GM12875 (cell line): ENCODE measurements around the gene KIF1B.

ENCODE experiments used
- H3K4me3 ChIP-seq: one replicate; pipeline ENCODE4 v1.5.1; 2011; ENCODE audit warnings: low read depth, low read length, control low read depth
- CTCF ChIP-seq: IDR thresholded peaks from 2 replicates; pipeline ENCODE4 v1.5.1; 2011; ENCODE audit warnings: low read depth, mild to moderate bottlenecking, control low read depth, inconsistent platforms, low read length, moderate library complexity, borderline replicate concordance; ENCODE audit not compliant: insufficient read depth

KIF1B gene

GRCh38 chr1:10210841-10211804 is 753 bp downstream of the KIF1B start:
- peak overlapping the region; percentile 58 for H3K4me3 ChIP-seq
- TF ChIP-seq CTCF, result no peak

- no peak for TF ChIP-seq CTCF
- no peak overlapping the region for H3K4me3 ChIP-seq
These were observed 1.5 kb downstream of the KIF1B start for GRCh38 chr1:10211805-10212410.

- no peak overlapping the region for H3K4me3 ChIP-seq
- no peak for TF ChIP-seq CTCF
These were observed 2.1 kb downstream of the KIF1B start for GRCh38 chr1:10212476-10212875.

GRCh38 chr1:10213186-10213705 is 2.9 kb downstream of the KIF1B start:
- H3K4me3 ChIP-seq, result no peak overlapping the region
- no peak for TF ChIP-seq CTCF

- TF ChIP-seq CTCF, result no peak
- no peak overlapping the region for H3K4me3 ChIP-seq
These were observed 5.8 kb downstream of the KIF1B start for GRCh38 chr1:10216090-10216749.

GRCh38 chr1:10217748-10218441 is 7.5 kb downstream of the KIF1B start:
- no peak for TF ChIP-seq CTCF
- no peak overlapping the region for H3K4me3 ChIP-seq
